Loucy (cell line): ENCODE measurements around the gene CYP3A5.
"Not testable (repeated sequence)": the region's sequence is repeated elsewhere in the genome, so short reads cannot be mapped to it uniquely, and the experiment has no call there.

ENCODE experiments used
- H2AFZ ChIP-seq: fragments of 200-600 bp; sonication (generic); 2 replicates; pipeline ENCODE4 v1.6.0; 2016; ENCODE audit warnings: antibody characterized with exemption, mild to moderate bottlenecking, low read length, moderate library complexity
- H3F3A ChIP-seq: fragments of 200-600 bp; 2 replicates; pipeline ENCODE4 v1.6.0; 2016; ENCODE audit warnings: antibody characterized with exemption, low read depth, mild to moderate bottlenecking
- H3K27me3 ChIP-seq: fragments of 200-600 bp; sonication (generic); 2 replicates; pipeline ENCODE4 v1.6.1; 2014; ENCODE audit warnings: low read length, mild to moderate bottlenecking; ENCODE audit not compliant: insufficient read depth, poor library complexity, severe bottlenecking
- H3K36me3 ChIP-seq: fragments of 200-600 bp; sonication (generic); 2 replicates; pipeline ENCODE4 v1.6.1; 2016; ENCODE audit warnings: low read length; ENCODE audit not compliant: insufficient read depth
- H3K4me1 ChIP-seq: fragments of 200-600 bp; sonication (generic); 2 replicates; pipeline ENCODE4 v1.5.1; 2014; ENCODE audit warnings: low read length, mild to moderate bottlenecking; ENCODE audit not compliant: insufficient read depth, poor library complexity, severe bottlenecking
- H3K4me2 ChIP-seq: fragments of 200-600 bp; sonication (generic); 2 replicates; pipeline ENCODE4 v1.6.0; 2014; ENCODE audit warnings: antibody characterized with exemption, low read length, low read depth, mild to moderate bottlenecking; ENCODE audit not compliant: poor library complexity, severe bottlenecking
- H3K4me3 ChIP-seq: fragments of 200-600 bp; sonication (generic); 2 replicates; pipeline ENCODE4 v1.5.1; 2014; ENCODE audit warnings: low read length, mild to moderate bottlenecking, mixed read lengths; ENCODE audit not compliant: poor library complexity, severe bottlenecking
- H3K79me2 ChIP-seq: fragments of 200-600 bp; sonication (generic); 2 replicates; pipeline ENCODE4 v1.6.1; 2014; ENCODE audit warnings: low read length; ENCODE audit not compliant: insufficient read depth
- H3K9ac ChIP-seq: fragments of 200-600 bp; sonication (generic); 2 replicates; pipeline ENCODE4 v1.6.0; 2014; ENCODE audit warnings: mild to moderate bottlenecking, low read depth, low read length, moderate library complexity; ENCODE audit not compliant: poor library complexity, severe bottlenecking
- H3K9me2 ChIP-seq: fragments of 200-600 bp; sonication (generic); replicated peaks from 2 replicates; pipeline ENCODE4 v1.6.1; 2016; ENCODE audit warnings: low read depth, low read length, mixed read lengths
- H3K9me3 ChIP-seq: fragments of 200-600 bp; sonication (generic); 2 replicates; pipeline ENCODE4 v1.6.1; 2014; ENCODE audit warnings: mild to moderate bottlenecking, antibody characterized with exemption, low read length, low read depth; ENCODE audit not compliant: insufficient read depth
- H4K20me1 ChIP-seq: fragments of 200-600 bp; sonication (generic); 2 replicates; pipeline ENCODE4 v1.6.0; 2014; ENCODE audit warnings: antibody characterized with exemption, low read length, mild to moderate bottlenecking; ENCODE audit not compliant: insufficient read depth, poor library complexity, severe bottlenecking
- CTCF ChIP-seq: fragments of 200-600 bp; sonication (generic); conservative IDR thresholded peaks from 2 replicates; pipeline ENCODE4 v1.5.1; 2014; ENCODE audit warnings: mild to moderate bottlenecking, antibody characterized with exemption, low read length
- EZH2phosphoT487 ChIP-seq: fragments of 200-600 bp; IDR thresholded peaks from 2 replicates; pipeline ENCODE4 v1.6.1; 2018; ENCODE audit warnings: antibody characterized with exemption, mild to moderate bottlenecking, moderate library complexity, borderline replicate concordance

Gene CYP3A5

GRCh38 chr7:99667179-99667578, 12.6 kb downstream of the CYP3A5 start:
- H3K4me1 ChIP-seq: no peaks in the 10 kb centered on the region
- H2AFZ ChIP-seq: no peak overlapping the region
- no peak overlapping the region for H3K4me2 ChIP-seq
- no peak overlapping the region for H3K9ac ChIP-seq
- H3K9me2 ChIP-seq: no peaks in the 10 kb centered on the region
- no peak overlapping the region for H3K4me3 ChIP-seq
- TF ChIP-seq CTCF (no peak), EZH2phosphoT487 (no peak)
- H3F3A ChIP-seq: no peaks in the 10 kb centered on the region
- H3K79me2 ChIP-seq: no peaks in the 10 kb centered on the region
- peaks cover 11% of the 10 kb centered on the region; the same call in 1 of the 2 replicates for H3K36me3 ChIP-seq
- no peaks in the 10 kb centered on the region for H3K27me3 ChIP-seq
- no peaks in the 10 kb centered on the region for H4K20me1 ChIP-seq
- no peaks in the 10 kb centered on the region for H3K9me3 ChIP-seq

- no peak overlapping the region for H3K9ac ChIP-seq
- H3K79me2 ChIP-seq: no peaks in the 10 kb centered on the region
- H3K36me3 ChIP-seq: peaks cover 17% of the 10 kb centered on the region; the same call in 1 of the 2 replicates
- no peaks in the 10 kb centered on the region for H3F3A ChIP-seq
- H3K4me1 ChIP-seq: no peaks in the 10 kb centered on the region
- H4K20me1 ChIP-seq: no peaks in the 10 kb centered on the region
- no peaks in the 10 kb centered on the region for H3K9me3 ChIP-seq
- no peaks in the 10 kb centered on the region for H3K9me2 ChIP-seq
- no peak for TF ChIP-seq EZH2phosphoT487
- TF ChIP-seq CTCF: no peak
- no peak overlapping the region for H3K4me3 ChIP-seq
- no peak overlapping the region for H2AFZ ChIP-seq
- H3K4me2 ChIP-seq: no peak overlapping the region
- no peaks in the 10 kb centered on the region for H3K27me3 ChIP-seq
Observed at GRCh38 chr7:99666013-99666395, 13.8 kb downstream of the CYP3A5 start.

- Histone ChIP-seq H3K4me3 (no peak overlapping the region), H3K9ac (no peak overlapping the region), H3K36me3 (peaks cover 20% of the 10 kb centered on the region; the same call in 1 of the 2 replicates), H3K27me3 (no peaks in the 10 kb centered on the region), H3K9me3 (no peaks in the 10 kb centered on the region), H3K4me1 (no peaks in the 10 kb centered on the region), H3K4me2 (no peak overlapping the region), H3K79me2 (no peaks in the 10 kb centered on the region), H2AFZ (no peak overlapping the region), H3F3A (no peaks in the 10 kb centered on the region), H3K9me2 (no peaks in the 10 kb centered on the region), H4K20me1 (no peaks in the 10 kb centered on the region)
- TF ChIP-seq CTCF (no peak), EZH2phosphoT487 (no peak)
Observed at GRCh38 chr7:99665312-99666012, 14.3 kb downstream of the CYP3A5 start.

- not testable (repeated sequence) for H3K4me3 ChIP-seq, H3K27me3 ChIP-seq, H3K4me2 ChIP-seq, H3K9me2 ChIP-seq, H3K79me2 ChIP-seq, H2AFZ ChIP-seq, H3K4me1 ChIP-seq, H4K20me1 ChIP-seq, H3F3A ChIP-seq, H3K9me3 ChIP-seq, H3K9ac ChIP-seq
- peaks cover 19% of the 10 kb centered on the region; the same call in 1 of the 2 replicates for H3K36me3 ChIP-seq
Observed at GRCh38 chr7:99657879-99658278, 21.9 kb downstream of the CYP3A5 start.

- not testable (repeated sequence) for H2AFZ ChIP-seq, H3K4me2 ChIP-seq, H3K9ac ChIP-seq, H3K9me3 ChIP-seq, H4K20me1 ChIP-seq, H3K27me3 ChIP-seq, H3F3A ChIP-seq, H3K4me3 ChIP-seq, H3K9me2 ChIP-seq, H3K79me2 ChIP-seq, H3K36me3 ChIP-seq, H3K4me1 ChIP-seq
Observed at GRCh38 chr7:99654626-99655025, 25.2 kb downstream of the CYP3A5 start.
